HG03066 (cell line): ENCODE measurements around the gene FAM200B.

ENCODE experiments used
- ATAC-seq: cut with Tn5 transposase; IDR thresholded peaks from one replicate; pipeline ENCODE4 v1.9.1; 2021; ENCODE audit warnings: low read depth; ENCODE audit not compliant: unreplicated experiment

Gene FAM200B

DNA sequence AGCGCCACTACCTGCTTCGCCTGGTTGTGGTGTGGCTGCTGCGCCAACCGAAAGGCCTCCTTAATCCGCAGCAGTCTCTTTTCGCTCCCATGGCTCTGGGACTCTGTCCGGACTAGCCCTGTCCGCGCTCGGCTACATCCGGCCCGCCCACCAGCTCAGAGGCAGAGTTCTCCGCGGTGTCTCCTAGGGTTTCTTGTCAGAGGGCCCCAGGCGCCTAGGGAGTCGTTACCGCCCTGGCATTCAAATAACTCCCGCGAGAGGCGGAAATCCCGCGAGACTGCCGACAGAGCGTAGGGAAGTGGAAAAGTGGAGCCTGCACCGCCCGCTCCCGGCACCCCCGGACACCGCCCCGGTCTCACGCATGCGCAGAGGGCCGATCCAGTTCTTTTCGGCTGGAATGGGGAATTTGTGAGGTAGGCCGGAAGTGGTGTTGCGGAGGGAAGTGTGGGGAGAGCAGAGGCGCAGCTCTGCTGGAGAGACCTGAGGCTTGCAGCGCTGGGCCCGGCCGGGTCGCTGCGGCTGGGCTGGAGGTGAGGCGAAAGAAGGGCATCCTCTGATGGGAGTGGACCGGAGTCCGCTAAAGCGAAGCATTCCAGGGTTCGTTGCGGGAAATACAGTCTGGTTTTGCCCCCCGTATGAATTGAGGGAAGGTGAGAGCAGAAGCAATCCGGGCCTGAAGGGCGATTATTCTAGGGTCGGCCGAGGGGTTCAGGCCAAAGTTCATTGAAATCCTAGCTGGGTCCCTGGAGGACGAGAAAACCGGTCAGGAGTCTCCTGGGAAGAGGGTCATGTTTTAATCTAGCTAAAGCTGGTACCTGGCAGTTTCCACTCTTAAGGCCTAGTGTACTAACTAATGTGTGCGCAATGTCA, at the start of gene FAM200B:
FAM200B (plus strand) TSS at position 456 of the 870 bp plus-strand sequence. CDS start 5,151 bp downstream, outside the sequence.
- peak; percentile 95 for ATAC-seq

DNA sequence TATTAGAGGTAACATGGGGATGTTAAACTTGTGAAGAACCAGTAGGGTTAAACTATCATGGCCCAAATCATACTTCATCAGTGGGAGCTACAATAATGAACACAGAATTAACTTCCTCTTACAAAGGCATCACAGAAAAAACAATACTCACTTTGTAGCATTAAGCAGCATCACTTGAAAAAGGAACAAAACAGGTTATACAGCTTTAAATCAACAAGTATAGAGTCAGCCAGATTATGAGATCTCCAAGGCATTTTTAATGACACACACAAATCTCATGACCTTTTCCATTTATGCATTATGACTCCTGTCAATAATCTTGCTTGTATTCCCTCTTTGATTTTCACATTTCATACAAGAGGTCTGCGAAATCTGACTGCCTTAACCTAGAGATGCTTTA, 44.8 kb upstream of the FAM200B start:
- ATAC-seq, result no peak

DNA sequence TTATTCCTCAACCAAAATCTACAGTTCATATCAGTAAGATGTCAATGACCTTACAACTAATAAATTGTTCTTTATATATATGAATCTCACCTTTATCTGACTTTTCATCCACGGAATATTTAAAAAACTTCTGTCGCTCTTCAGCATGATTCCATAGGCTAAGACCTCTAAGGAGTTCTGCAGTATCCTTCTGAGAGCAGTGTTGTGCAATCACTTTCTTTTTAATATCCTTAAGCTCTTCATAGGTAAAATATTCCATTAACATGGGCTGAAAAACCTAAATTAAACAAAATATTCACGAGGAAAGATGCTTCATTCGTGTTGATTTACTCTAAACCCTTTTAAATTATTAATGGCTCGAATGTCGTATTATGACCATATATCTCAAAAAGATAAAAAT, 43.2 kb upstream of the FAM200B start:
- ATAC-seq, result no peak

DNA sequence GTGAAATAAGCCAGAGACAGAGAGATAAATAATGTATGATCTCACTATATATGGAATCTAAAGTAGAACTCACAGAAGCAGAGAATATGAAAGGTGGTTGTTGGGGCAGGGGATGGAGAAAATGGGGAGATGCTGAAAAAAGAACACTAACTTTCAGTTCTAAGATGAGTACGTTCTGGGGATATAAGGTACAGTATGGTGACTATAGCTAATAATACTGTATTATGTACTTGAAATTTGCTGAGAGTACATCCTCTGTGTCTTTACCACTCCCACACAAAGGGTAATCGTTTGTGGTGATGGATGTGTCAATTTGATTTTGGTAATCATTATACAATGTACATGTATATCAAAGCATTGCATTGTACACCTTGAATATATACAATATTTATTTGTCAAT, 33.0 kb upstream of the FAM200B start:
- no peak for ATAC-seq

DNA sequence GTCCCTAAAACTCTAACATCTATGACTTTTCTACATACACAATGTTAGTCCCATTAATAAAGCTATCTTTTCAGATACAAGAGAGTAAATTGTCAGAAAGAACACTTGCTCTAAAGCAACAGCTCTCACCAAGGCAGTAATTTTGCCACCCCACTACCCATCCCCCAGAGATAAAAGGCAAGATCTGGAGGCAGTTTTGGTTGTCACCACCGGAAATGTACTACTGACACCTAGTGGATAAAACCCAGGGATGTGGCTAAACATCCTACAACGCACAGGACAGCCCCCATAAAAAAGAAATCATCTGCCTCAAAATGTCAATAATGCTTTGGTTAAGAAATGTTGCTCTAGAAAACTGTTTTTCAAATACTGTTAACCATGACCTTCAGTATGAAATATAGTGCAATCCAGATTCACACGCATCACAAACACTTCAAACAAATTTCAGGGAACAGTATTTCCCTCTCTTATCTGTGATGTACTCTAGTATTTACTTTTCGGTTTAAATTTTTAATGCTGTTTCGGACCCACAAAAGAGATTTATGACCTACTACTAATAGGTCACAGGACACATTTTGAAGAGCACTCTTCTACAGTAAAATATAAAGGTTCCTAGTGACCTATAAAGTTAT, 31.6 kb upstream of the FAM200B start:
- ATAC-seq, result peak; percentile 36

DNA sequence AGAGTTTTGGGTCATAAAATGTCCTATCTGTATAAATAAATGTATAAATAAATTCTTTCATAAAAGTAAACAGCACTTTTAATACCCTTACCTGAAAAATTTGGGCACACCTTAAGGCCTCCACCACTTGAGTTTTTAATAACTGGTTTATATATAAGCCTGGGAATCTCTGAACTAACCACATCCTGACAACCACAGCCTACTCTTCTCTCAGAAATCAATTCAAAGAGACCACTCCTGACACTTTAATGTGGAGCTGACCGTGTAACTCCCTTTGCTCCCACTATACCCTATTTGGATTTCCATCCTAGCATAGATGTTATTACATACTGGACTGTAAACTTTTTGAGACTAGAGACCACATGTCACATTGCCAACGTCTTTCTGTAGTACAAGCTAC, 30.0 kb upstream of the FAM200B start:
- no peak for ATAC-seq

DNA sequence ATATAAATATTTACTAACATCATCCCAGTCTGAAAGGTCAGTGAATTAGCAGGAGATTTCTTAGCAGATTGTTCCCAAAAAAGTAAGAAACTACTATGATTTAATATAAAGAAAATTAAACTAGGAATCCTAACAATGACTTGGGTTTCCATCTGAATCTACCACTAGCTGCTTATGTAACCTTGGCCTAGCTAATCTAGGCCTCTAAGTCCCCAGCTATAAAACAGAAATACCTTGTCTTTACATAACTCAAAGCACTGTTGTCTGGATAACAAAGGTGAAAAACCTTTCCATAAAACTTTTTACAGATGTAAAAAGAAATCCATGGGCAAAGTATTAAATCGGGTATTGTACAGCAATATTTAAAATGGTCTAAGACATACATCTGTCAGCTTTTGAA, 29.4 kb upstream of the FAM200B start:
- no peak for ATAC-seq

DNA sequence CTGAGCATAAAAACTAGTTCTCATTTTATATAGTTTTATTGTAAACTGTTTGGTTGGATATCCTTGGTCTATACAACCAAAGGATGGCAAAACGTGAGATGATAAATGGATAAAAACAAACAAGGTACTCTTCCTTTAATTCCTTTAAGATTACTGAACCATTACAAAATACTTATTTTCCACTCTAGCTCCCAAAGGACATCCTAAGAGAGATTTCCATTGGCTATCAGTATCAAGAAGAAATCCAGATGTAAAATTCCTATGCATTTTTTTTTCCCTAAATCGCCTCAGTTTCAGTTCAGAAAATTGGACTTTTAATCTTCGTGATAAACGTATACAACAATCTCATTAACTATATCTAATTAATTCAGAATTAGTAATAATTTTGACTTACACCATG, 28.8 kb upstream of the FAM200B start:
- ATAC-seq, result no peak

DNA sequence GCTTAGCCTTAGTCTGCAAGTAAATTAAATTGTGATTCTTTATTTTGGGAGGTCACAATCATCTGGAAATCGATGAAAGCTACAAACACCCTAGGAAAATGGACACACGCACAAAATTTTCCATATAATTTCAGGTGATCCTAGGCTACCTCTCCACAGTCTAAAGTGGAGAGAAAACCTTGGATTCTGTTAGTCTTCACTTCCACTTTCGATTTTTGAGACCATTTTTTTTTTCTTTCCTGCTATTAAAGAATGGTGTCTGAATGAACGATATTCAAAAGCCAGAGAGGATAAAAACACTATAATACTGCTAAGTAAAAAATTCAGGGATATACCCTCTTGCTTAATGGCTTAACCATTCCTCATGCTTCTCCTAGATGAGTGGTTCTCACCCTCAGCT, 28.2 kb upstream of the FAM200B start:
- no peak for ATAC-seq

DNA sequence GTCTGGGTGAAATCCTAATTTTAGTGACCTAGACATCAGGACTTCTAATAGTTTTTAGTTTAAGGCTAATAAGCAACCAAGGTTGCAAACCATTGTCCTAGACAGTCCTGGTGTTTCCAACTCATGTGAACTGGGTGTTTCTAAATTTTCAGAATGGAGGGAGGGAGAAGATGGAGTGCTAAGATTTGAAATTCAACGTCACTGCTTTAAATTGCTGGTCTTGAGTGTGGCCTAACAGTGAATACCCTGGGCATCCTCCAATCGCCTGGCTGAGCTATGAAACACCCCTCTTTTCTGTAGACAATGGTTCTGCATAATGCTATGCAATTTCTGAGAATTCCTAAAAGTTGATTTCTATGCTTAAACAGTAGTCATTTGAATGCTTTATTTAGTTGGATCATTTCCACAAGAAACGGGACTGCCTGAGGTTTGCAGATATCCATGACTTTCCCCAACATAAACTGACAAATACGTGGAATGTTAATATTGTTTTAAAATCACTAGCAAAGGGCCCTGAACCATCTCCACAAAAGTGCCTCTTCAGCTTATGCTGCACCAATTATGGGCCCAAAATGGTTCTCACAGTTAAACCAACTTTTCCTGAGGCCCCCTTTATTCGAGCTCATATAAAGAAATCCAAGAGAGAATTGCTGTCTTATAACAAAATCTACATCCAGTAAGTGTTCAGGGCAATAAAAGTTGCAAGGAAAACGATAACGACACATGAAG, 27.6 kb upstream of the FAM200B start:
- no peak for ATAC-seq

DNA sequence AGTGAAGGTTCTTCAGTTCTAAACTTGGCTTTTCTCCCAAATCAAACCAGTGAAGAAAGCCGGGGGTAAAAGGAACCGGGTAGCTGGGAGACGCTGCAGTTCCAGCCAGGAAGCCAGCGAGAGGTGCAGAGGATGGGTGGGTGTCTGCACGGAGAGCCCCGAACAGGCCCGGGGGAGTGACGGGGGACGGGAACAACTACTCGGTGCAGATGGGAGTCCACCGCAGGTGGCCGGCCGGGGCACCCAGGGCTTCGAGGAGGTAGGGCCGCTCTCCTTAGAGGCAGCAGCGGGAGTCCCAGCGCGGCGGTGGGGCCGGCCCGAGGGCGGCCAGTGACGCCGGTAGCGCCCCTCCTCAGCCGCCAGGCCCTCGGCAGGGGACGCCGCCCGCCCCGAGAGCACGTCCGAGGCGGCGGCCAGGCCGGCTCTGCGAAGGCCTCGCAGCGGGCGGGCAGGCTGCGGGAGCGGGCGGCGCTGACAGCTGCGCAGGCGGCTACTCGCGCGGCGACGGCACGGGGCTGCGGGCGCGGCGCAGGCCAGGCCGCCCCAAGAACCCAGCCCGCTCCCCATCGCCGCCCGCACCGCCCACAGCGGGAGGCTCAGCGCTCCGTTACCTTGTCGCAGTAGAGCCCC, 26.9 kb upstream of the FAM200B start:
- peak; percentile 42 for ATAC-seq

DNA sequence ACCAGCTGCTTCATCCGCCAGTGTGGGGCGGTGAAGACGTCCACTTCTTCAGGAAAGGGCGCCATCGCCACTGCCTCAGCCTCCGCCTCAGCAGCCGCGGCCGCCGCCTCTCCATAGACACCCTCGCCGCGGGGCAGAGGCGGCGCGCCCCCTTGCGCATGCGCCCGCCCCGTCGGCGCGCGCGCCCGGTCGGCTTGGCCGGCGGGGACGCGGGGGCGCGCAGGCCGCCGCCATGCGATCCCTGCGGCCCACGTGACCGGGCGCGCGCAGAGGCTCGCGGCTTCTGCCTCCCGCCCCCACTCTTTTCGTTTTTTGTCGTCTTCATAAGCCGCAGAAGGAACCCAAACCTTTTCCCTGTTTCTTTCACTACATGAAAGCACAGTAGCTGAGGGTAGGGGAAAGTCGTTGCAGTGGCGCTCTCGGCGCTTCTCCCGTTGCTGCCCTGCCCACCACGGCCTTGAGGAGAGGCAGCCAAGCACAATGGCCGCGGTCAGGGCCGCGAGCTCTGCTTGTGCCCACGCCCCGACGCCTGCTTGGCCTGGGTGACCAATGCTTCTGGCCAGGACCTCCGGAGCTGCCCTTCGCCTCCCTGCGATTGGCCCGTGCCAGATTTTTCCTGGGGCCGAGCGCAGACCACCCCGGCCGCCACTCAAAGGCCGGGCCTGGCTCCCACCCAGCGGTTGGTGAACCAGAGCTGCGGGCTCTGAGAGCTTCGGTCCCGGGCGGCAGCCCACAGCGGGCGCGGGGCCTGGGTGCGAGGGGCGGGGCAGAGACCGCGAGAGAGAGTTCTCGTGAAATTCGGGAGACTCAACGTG, 26.2 kb upstream of the FAM200B start, which contains the start of gene FBXL5:
FBXL5 (minus strand) TSS at position 135 of the 815 bp plus-strand sequence; CDS start at position 65, 70 bp downstream.
- ATAC-seq, result peak; percentile 55

DNA sequence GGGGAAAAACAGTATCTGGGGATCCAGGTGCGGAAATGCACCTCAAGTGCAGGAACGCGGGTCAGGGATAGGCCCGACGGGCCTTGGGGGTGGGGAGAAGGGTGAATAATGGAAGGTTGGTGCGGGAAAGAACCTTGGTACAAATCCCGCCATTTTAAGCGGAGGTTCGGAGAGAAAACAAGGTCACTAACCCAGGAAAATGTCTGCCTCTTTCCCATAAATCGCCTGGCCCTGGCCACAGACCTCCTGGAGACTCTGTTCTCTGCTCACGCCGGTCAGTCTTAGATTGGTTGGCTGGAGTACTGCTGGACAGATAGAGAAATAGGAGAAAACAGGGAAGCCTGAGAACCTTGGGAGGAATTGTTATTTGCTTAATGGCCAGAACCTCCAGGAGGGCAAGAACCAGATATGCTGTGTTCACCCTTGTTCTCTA, 25.6 kb upstream of the FAM200B start:
- ATAC-seq, result no peak

DNA sequence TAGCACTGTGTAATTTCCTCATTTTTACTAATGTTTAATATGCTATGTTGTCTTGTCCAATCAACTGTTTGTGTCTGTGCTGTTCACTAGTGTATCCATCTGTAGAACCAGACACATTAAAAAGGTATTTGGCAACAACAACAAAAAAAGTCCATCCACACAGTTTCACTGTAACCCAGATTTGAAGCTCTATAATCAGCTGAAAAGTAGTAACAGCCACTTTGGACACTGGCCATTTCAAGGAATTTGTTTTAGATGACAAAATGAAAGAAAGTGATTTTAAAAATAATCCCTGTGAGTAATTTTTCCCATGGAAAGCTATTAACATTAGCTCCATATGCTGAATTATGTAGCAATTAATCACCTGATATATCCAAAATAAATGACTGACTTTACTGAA, 24.3 kb upstream of the FAM200B start:
- ATAC-seq, result no peak

DNA sequence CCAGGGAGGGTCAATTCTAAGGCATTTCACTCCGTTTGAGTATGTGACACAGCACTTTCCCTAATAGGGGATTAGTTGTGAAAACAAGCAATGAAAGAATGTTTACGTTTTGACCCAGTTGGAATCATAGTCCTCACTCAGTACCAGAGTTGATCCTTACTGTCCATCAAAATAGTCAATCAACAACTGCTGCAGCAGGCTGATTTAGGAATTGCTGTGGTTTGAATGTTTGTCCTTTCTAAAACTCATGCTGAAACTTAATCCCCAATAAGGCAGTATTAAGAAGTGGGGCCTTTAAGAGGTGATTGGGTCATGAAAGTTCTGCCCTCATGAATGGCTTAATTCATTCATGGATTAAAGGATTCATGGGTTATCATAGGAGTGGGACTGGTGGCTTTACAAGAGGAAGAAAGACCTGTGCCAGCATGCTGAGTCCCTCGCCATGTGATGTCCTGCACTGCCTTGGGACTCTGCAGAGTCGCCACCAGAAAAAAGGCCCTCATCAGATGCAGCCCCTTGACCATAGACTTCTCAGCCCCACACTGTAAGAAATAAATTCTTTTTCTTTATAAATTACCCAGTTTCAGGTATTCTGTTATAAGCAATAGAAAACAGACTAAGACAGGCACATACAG, 23.4 kb upstream of the FAM200B start:
- ATAC-seq, result no peak

DNA sequence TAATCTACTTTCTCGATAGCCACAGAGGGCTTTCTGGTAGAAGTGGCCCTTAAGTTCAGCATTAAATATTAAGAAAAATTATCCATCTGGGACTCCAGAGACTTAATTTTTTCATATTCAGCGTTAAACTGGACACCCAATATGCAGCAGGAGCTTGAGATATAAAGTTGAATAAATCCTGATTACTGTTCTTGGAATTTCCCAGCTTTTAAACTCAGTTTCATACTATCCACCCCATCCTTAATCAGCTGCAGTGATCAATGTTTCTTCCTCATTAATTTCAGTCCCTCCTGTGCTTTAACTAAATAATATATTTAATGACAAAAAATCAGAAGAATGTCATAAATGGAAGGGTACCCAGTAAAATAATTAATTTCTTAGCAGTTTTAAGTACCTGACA, 22.8 kb upstream of the FAM200B start:
- no peak for ATAC-seq

DNA sequence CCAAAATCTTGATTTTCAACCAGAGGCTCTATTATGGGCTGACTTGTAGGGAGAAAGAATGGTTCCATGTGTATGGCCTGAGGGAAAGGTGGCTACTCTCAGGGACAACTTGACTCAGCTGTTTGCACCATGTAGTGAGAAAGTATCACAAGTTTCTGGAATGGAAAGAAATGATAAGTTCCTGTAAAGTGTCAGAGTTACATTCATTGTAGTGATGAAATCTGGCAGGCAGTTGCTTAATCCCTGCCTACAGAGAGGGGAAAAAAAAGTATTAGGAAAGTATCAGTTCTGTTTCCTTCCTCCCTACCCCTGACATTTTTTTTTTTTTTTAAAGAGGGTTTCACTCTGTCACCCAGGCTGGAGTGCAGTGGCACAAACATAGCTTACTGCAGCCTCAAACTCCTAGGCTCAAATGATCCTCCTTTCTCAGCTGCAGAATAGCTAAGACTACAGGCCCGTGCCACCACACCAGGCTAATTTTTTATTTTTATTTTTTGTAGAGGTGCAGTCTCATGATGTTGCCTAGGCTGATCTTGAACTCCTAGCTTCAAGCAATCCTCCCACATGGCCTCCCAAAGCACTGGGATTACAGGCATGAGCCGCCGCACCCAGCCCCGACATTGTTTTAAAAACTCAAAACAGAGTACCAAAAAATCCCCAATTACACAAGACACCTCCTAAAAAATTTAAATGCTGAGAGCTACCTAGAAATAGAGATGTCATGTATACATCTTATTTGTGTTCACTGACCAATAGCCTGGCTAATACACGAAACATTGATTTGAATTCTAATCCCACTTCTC, 21.7 kb upstream of the FAM200B start:
- ATAC-seq, result no peak

DNA sequence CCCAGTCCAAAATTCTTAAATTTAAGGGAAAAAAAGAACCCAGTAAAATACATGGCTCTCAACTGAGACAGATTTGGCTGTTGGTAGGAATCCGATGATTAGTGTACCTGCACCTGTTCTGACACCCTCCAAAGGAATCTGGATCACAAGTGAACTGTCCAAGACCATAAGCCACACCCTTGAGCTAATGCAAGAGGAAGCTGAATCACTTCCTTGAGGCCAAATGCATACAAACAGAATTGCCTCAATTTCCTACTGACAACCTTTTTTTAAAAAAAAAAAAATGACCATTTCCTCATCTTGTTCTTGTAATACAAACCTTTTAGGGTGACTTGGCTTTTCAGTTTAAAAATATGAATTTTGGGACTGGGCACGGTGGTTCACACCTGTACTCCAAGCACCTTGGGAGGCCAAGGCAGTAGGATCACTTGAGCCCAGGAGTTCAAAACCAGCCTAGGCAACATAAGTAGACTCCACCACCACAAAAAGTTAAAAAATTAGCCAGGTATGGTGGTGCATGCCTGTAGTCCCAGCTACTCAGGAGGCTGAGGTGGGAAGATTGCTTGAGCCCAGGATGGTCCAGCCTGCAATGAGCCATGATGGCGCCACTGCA, 15.8 kb upstream of the FAM200B start:
- ATAC-seq, result no peak
